ENCODE data around the gene HBD. TPM values are rescaled to one million over a fixed set of nuclear protein-coding genes. Genes with fewer than 3 reads are reported as not detected.

Gene HBD
- total RNA-seq, 1 experiment from 2014 or later, result not detected

DNA sequence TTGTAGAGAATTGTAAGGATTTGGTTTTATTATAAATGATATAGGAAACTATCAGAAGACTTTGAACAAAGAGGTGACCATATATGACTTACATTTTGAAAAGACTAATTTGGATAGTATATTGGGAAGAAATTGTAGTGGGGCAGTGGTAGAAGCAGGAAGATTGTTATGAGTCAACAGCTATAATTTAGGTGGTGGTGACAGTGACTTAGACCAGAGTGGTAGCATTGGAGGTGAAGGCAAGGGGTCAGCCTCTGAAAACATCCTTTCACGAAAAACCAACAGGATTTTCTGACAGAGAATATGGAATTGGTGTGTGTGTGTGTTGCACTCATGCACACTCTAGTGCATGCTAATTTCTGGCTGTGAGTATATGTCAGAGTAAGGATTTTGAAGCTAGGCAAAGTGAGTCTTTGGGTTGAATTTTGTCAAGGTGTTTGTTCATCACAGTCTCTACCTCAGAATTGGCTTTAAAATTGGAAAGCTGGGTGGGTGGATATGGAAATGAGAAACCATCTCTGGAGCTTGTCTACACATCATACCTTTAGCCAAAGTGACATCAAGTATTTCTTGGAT, 43.6 kb upstream of the HBD start:
- DNase-seq (ENCODE audit: low read depth, low spot score), result no peak
- intact Hi-C loops (cut with micrococcal nuclease; ENCODE audit: unreplicated experiment), result no loop called here
- no peaks in the 10 kb centered on the region for H3K9me3 ChIP-seq (ENCODE audit: control insufficient read depth, insufficient read depth, low read depth, low read length)
- in situ Hi-C loops (cut with HindIII; ENCODE audit: low pct_unique_long_range_greater_than_20kb, low sequenced_read_pairs), result no loop called here
- H3K36me3 ChIP-seq (ENCODE audit: control insufficient read depth, insufficient read depth, low read length), result no peaks in the 10 kb centered on the region
- no peak for ATAC-seq
- POLR2A ChIA-PET, result no interaction called here
- H3K4me3 ChIP-seq (ENCODE audit: low read depth in 2 of 2, low read length in 2 of 2), result no peak overlapping the region
- no peak for TF ChIP-seq TCF7L2 (IDR thresholded peaks at IDR 0.05; ENCODE audit: low read depth, low read length)
- no peak for TF ChIP-seq POLR2AphosphoS5 (IDR thresholded peaks at IDR 0.05; ENCODE audit: low read depth, low read length)
- TF ChIP-seq, protein P1, sequence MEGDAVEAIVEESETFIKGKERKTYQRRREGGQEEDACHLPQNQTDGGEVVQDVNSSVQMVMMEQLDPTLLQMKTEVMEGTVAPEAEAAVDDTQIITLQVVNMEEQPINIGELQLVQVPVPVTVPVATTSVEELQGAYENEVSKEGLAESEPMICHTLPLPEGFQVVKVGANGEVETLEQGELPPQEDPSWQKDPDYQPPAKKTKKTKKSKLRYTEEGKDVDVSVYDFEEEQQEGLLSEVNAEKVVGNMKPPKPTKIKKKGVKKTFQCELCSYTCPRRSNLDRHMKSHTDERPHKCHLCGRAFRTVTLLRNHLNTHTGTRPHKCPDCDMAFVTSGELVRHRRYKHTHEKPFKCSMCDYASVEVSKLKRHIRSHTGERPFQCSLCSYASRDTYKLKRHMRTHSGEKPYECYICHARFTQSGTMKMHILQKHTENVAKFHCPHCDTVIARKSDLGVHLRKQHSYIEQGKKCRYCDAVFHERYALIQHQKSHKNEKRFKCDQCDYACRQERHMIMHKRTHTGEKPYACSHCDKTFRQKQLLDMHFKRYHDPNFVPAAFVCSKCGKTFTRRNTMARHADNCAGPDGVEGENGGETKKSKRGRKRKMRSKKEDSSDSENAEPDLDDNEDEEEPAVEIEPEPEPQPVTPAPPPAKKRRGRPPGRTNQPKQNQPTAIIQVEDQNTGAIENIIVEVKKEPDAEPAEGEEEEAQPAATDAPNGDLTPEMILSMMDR (IDR thresholded peaks at IDR 0.05), result no peak
- TF ChIP-seq, protein P2, sequence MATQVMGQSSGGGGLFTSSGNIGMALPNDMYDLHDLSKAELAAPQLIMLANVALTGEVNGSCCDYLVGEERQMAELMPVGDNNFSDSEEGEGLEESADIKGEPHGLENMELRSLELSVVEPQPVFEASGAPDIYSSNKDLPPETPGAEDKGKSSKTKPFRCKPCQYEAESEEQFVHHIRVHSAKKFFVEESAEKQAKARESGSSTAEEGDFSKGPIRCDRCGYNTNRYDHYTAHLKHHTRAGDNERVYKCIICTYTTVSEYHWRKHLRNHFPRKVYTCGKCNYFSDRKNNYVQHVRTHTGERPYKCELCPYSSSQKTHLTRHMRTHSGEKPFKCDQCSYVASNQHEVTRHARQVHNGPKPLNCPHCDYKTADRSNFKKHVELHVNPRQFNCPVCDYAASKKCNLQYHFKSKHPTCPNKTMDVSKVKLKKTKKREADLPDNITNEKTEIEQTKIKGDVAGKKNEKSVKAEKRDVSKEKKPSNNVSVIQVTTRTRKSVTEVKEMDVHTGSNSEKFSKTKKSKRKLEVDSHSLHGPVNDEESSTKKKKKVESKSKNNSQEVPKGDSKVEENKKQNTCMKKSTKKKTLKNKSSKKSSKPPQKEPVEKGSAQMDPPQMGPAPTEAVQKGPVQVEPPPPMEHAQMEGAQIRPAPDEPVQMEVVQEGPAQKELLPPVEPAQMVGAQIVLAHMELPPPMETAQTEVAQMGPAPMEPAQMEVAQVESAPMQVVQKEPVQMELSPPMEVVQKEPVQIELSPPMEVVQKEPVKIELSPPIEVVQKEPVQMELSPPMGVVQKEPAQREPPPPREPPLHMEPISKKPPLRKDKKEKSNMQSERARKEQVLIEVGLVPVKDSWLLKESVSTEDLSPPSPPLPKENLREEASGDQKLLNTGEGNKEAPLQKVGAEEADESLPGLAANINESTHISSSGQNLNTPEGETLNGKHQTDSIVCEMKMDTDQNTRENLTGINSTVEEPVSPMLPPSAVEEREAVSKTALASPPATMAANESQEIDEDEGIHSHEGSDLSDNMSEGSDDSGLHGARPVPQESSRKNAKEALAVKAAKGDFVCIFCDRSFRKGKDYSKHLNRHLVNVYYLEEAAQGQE (IDR thresholded peaks at IDR 0.05; ENCODE audit: insufficient read depth in 1 of 2, low read depth in 2 of 2, low read length in 1 of 2), result no peak
- no peak for TF ChIP-seq SIN3A (IDR thresholded peaks at IDR 0.05; ENCODE audit: borderline replicate concordance, insufficient read depth, low read depth, low read length)
- CTCF ChIA-PET, result interaction anchor here (1.1 kb wide), 1 partner anchor 973 kb away, joined by 3 read pairs; no protein-coding TSS in a partner anchor
- peaks cover 7% of the 10 kb centered on the region; the same call in 1 of the 2 replicates for H3K4me1 ChIP-seq (ENCODE audit: control insufficient read depth, insufficient read depth, low read length)
- BruUV-seq (replicated peaks), result no TSS peak
- no peak overlapping the region for H3K27ac ChIP-seq (ENCODE audit: low read length)
- H3K27me3 ChIP-seq (ENCODE audit: control insufficient read depth, insufficient read depth, low read length), result no peaks in the 10 kb centered on the region

DNA sequence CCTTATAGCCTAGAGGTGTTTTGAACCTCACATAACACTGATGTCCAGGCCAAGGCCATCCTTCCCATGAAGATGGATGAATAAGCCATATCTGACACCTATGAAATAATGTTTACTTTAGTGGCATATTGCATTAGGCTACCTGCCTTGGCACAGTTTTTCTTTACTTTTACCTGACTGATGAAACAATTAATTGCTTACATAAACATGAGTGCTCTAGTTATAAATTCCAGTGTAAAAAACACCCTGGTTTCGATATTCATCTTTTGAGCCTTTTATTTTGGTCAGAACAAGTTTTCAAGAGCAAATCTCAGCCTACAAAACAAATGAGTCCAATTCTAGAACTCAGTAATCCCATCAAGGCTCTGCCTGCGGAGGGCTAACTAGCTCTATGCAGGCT, 42.4 kb upstream of the HBD start:
- TF ChIP-seq, protein P2 (IDR thresholded peaks at IDR 0.05; ENCODE audit: insufficient read depth in 1 of 2, low read depth in 2 of 2, low read length in 1 of 2), result no peak
- TF ChIP-seq SIN3A (IDR thresholded peaks at IDR 0.05; ENCODE audit: borderline replicate concordance, insufficient read depth, low read depth, low read length) (no peak), TCF7L2 (IDR thresholded peaks at IDR 0.05; ENCODE audit: low read depth, low read length) (no peak), POLR2AphosphoS5 (IDR thresholded peaks at IDR 0.05; ENCODE audit: low read depth, low read length) (no peak)
- TF ChIP-seq, protein P1 (IDR thresholded peaks at IDR 0.05), result no peak
- H3K36me3 ChIP-seq (ENCODE audit: control insufficient read depth, insufficient read depth, low read length), result no peaks in the 10 kb centered on the region
- ATAC-seq (no peak), DNase-seq (ENCODE audit: low read depth, low spot score) (no peak)
- H3K4me1 ChIP-seq (ENCODE audit: control insufficient read depth, insufficient read depth, low read length), result peaks cover 7% of the 10 kb centered on the region; the same call in 1 of the 2 replicates
- intact Hi-C loops (cut with micrococcal nuclease; ENCODE audit: unreplicated experiment) (no loop called here), in situ Hi-C loops (cut with HindIII; ENCODE audit: low pct_unique_long_range_greater_than_20kb, low sequenced_read_pairs) (no loop called here)
- H3K4me3 ChIP-seq (ENCODE audit: low read depth in 2 of 2, low read length in 2 of 2), result no peak overlapping the region
- no peak overlapping the region for H3K27ac ChIP-seq (ENCODE audit: low read length)
- no TSS peak for BruUV-seq (replicated peaks)
- ChIA-PET POLR2A (interaction anchor here (0.6 kb wide), 1 partner anchor 101 kb away, joined by 5 read pairs; no protein-coding TSS in a partner anchor), CTCF (interaction anchor here (0.7 kb wide), 1 partner anchor 9 kb away, joined by 4 read pairs; no protein-coding TSS in a partner anchor)
- H3K9me3 ChIP-seq (ENCODE audit: control insufficient read depth, insufficient read depth, low read depth, low read length), result no peaks in the 10 kb centered on the region
- H3K27me3 ChIP-seq (ENCODE audit: control insufficient read depth, insufficient read depth, low read length), result no peaks in the 10 kb centered on the region
